Stimulated activated CD4-positive, alpha-beta T cell treated with anti-CD3 and anti-CD28 coated beads, Interleukin-1b, Interleukin-23, amount 100 ng/mL, for 24 hours (primary cell): Measurements from ENCODE around the gene RAX.
A peak's percentile ranks its signal among the peaks of the same experiment; 100 is the strongest.

ENCODE experiments used
- DNase-seq, 4 experiments: peaks; one replicate each; pipeline ENCODE4 v3.0.0-alpha.2; 2020; ENCODE audit warnings: low read depth in 4 of 4, low spot score in 1 of 4

The RAX gene

GRCh38 chr18:59272891-59273758 lies at the start of gene RAX:
RAX (minus strand) TSS chr18:59273454; CDS start chr18:59273206, 248 bp downstream.
- DNase-seq: no peak

DNA sequence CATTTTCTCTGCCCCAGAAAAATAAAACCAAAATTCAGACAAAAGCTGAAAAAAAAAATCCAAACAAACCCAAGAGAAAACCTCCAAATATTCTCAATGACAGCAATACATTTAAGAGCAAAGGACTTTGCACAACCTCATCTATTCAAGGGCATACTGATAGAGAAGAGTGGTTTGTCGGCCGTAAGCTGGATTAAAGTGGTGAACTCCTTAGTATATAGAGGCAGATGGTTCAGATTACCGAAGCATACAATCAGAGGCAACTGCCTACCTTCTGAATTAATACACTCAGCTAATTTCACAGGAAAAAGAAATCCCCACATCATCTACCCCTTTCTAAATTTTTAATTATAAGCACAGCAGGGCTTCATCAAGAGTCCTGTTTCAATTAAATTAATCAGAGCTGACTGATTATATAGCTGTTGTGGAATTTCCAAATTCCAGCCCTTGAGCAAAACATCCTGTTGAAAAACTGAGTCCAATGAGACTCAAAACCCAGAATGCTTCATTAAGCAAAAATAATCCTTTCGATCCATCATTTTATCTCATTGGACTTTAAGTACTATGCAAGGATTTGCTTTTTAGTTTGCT lies 45.3 kb upstream of the RAX start, which contains the start of gene CPLX4:
Gene CPLX4 (minus strand): TSS at position 190 of the 591 bp plus-strand sequence. CDS start 187 bp downstream, at position 3.
- DNase-seq: no peak

DNA sequence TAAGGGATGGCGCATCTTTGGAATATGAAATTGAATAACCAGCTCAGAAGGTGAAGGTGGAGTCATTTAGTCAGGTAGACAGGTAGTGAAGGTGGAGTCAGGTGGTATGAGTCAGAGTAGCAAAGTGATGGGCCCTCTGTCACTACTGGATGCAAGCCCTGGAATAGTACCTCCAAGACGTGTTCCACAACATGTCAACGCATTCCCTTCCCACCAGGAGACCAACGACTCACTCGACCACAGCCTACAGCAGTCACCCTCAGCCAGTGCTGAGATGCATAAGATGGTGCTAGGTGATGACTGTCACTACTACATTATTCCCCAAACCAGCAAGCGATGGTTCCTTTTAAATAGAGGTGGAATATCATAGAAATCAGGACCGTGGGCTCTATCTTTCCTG lies 38.4 kb upstream of the RAX start:
- DNase-seq: no peak

DNA sequence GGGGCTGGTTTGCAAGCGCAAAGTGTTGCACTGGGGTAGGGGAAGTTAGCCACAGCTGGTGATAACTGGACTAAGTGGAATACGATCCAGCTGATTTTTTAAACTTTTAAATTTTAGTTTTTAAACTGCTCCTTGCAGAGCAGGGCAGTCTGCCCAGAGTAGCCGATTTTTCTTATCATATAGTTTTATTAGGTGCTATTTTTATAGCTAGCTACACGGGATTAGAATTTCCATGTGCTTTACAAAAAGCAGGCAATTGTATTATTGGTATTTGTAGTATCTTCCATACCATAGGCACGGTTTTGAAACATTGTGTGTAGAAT lies 35.6 kb upstream of the RAX start:
- no peak for DNase-seq

DNA sequence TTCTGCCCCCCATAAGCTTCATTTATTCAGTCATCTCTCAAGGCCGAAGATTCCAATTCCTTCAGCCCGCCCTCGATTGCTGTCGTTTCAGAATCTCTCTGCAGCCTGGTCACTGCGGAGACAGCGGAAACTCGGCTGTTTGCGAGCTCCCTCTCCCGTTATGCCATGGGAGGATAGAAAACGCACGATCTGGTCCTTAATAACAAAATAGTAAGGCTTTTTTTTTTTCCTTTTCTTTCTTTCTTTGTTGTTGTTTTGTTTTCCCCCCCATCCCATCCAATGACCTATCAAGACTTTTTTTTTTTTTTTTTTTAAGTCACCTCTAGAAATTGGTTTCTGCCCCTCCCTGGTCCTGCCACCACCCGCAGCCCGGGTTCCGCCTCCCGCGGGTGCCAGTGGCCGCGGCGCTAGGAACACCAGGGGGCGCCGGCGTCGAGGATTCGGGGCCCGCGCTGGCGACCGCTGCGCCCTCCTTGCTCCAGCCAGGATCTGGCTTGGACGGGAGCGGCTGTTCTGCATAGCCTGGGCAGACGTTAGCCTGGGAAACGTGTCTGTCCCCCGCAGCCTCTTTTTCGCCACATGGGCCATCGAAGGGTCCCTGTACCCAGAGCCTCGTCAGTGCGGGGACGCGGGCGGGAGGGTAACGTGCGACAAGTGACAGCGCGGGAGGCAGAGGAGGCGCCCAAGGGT lies 35.1 kb upstream of the RAX start:
- peak; percentile 55 to 62 (median 57) for DNase-seq

GRCh38 chr18:59306640-59307039 lies 33.4 kb upstream of the RAX start:
- no peak for DNase-seq

- no peak for DNase-seq
Measured at GRCh38 chr18:59305295-59305694, 32.0 kb upstream of the RAX start.

- DNase-seq: no peak
Measured at GRCh38 chr18:59303656-59304195, 30.5 kb upstream of the RAX start.

- no peak for DNase-seq
Measured at GRCh38 chr18:59303006-59303405, 29.8 kb upstream of the RAX start.

DNA sequence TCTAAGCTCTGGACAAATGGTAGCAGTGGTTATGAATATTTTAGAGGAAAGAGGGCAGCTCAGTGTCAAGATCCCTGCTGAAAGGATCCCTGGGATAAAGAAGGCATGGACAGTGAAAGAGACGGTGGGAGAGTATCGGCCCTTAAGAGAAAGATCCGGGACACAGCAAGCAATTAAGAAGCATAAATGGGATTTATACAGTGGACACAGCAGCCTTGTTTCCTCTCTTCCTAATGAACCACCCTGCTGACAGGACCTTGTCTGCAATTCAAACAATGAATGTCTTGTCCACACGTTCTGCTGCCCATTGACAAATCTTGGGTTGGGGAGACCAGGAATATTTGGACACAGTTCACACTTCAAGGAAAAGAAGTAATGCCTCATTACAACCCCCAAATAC lies 28.7 kb upstream of the RAX start:
- DNase-seq: no peak

- DNase-seq: no peak
Measured at GRCh38 chr18:59300676-59301285, 27.5 kb upstream of the RAX start.

DNA sequence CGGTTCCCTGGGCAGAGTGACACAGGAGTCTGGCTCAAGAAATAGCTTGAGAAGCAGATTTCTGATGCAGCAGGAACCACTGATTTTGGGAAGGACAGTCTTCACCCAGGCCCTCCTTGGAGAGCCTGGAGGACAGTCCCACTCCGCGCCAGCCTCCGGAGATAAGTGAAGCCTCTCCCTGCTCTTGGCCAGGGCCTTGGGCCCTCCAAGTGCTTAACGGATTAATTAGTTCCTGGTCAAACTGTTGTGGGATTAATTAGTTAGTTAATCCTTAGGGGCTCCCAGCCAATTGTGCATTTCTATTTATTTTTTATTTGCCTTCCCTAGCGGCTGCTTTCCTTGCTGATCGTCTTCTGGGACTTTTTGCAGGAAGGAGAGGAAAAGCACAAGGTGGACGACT lies 25.6 kb upstream of the RAX start:
- no peak for DNase-seq

DNA sequence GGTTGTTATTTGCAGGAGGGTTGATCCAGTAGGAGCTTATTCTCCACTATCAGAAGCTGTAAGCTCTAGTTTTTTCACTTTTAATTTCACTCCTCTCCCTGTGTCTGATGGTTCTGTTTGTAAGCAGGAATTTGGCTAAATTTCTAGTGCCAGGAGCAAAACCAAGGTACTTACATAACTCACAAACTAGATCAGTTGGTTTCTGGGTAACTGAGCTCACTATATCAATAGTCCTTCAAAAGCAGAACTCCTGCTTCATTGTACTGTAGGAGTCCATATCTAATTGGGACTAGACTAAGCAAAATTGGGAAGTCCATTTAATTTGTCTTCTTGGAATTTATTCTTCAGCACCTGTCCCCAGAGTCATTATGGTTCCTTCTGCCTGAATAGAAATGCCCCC lies 20.1 kb upstream of the RAX start:
- no peak for DNase-seq

- DNase-seq: no peak
Measured at GRCh38 chr18:59286341-59286740, 13.1 kb upstream of the RAX start.

DNA sequence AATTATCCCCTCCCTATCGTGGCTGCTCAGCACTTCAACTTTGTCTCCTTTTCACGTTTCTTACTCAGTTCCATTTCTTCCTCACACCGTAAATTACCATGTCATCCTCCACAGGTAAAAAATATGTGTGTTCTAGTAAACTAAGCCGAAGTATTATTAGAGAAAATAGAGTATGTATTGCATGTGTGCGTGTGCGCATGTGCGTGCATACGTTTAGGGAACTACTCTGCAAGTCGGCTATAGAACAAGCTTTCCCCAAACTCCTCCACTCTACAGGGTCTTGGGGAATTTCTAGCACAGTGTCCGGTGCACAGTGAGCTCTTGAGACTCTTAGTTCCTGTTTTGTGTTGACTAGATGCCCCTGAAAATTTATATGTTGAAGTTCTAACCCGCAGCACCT lies 9.1 kb upstream of the RAX start:
- no peak for DNase-seq

GRCh38 chr18:59279722-59280121 lies 6.5 kb upstream of the RAX start:
- no peak for DNase-seq

DNA sequence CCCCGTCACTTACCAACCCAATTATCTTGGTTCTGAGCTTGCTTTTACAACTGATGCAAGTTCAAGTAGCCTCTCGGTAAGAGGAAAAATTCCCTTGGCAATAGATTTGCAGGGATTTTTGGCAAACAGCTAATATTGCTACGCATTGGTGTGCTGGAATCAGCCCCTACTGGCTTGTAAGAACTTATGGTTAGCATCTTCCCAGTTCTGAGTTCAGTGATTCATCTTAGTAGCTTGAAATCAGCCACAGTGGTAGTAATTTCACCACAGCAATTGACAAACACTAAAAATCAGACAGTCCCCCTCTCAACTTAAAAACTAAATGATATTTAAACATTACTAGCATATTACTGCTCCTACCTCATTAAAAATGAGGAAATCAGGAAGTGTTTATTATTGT lies 5.9 kb upstream of the RAX start:
- DNase-seq: no peak

DNA sequence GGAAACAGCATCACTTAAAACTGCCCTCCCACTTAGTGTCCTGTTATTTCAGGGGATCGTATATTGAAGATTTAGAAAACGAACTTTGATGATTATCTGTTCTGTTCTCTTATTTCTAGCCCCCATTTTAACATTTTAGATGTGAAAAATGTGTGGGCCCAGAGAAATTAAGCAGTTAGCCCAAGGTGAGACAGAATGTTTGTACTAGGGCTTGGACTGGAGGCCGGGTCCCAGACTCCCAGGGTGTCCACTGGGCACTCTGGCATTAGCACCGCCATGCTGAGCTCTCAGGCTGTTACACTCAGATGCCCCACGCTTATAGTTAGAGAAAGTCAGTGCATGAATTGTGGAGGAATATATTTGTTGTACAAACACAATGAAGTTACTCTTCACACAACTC lies 5.5 kb upstream of the RAX start:
- no peak for DNase-seq

GRCh38 chr18:59276047-59276446 lies 2.8 kb upstream of the RAX start:
- no peak for DNase-seq

DNA sequence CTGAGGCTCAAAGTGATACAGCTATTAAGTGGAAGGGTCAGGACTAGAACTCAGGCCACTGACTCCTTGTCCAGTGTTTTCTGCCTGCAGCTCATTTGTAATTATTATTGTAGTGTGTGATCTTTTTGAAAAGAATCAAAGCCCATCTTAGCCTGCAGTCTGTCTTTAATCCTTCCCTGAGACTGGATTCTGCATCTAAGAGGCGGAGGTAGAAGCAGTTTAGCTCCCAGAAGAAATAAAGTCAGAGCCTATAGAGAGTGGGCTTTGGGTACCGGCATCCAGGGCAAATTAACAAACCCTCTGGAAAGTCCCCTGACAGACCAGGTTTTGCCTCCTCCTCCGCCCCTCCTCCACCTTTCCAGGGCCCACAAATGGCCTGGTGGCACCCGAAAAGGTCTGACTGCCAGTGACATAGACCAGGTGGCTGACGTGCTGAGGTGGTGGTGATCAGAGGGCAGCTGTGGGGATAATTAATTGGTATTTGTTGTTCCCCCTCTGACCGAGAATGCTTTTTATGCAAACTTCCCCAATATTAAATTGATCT lies 2.2 kb upstream of the RAX start:
- DNase-seq: no peak

DNA sequence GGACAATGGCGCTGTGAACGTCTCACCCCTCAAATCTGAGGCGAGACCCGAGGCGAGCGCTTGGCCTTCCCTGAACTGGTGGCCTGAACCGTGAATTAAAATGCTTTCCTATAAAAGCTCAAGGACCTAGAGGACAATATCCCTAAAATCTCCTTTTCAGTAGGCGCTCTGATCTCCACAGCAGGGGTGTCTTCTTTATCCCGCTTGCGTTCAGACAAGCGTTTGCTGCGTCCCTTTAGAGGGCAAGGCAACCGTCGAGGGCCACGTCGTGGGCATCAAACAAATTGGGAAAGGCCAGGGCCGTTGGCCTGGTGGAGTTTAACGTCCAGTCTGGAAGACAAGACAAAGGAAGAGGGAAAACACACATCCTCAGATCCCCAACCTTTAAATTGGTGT lies 1.3 kb upstream of the RAX start:
- DNase-seq: no peak
